ENCODE measurements around the gene LILRB4. TPM values are rescaled to one million over a fixed set of nuclear protein-coding genes. Genes with fewer than 3 reads are reported as not detected.

LILRB4 gene
- total and polyA plus RNA-seq, 2 experiments from 2014 or later: not detected

DNA sequence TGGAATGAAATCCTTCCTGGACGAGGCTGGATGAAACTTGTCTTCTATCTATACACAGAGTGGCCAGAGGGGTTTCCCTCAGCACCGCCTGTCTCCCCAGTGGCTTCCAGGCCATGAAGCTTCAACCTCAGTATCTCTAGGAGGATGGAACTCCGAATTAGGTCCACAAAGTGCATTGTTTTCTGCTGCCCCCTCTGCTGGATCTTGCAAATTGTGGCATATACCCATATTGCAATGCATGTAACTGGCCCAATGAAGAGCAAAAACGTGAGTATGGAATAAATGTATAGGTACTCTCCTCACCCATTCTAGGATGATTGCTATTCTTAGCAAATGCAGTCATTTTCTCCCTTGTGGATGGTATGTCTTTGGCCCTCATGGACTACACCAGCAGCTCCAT, 14.7 kb upstream of the LILRB4 start:
- TF ChIP-seq EZH2 (IDR thresholded peaks at IDR 0.05; ENCODE audit: low read depth, unreplicated experiment) (no peak), ZNF462 (CRISPR knock-in tag; IDR thresholded peaks at IDR 0.05) (no peak), STAT1 (IDR thresholded peaks at IDR 0.05; ENCODE audit: unreplicated experiment) (no peak), NANOG (IDR thresholded peaks at IDR 0.05; ENCODE audit: borderline replicate concordance) (no peak), JUNB (IDR thresholded peaks at IDR 0.05; ENCODE audit: unreplicated experiment) (no peak), ZNF114 (CRISPR knock-in tag; IDR thresholded peaks at IDR 0.05) (no peak), EZH2phosphoT487 (IDR thresholded peaks at IDR 0.05; ENCODE audit: unreplicated experiment) (no peak), CREB1 (CRISPR knock-in tag; IDR thresholded peaks at IDR 0.05; ENCODE audit: low read depth) (no peak), POLR2AphosphoS5 (IDR thresholded peaks at IDR 0.05; ENCODE audit: low read depth) (no peak), ZNF331 (CRISPR knock-in tag; IDR thresholded peaks at IDR 0.05; ENCODE audit: low read depth) (no peak)
- TF ChIP-seq, protein P1, sequence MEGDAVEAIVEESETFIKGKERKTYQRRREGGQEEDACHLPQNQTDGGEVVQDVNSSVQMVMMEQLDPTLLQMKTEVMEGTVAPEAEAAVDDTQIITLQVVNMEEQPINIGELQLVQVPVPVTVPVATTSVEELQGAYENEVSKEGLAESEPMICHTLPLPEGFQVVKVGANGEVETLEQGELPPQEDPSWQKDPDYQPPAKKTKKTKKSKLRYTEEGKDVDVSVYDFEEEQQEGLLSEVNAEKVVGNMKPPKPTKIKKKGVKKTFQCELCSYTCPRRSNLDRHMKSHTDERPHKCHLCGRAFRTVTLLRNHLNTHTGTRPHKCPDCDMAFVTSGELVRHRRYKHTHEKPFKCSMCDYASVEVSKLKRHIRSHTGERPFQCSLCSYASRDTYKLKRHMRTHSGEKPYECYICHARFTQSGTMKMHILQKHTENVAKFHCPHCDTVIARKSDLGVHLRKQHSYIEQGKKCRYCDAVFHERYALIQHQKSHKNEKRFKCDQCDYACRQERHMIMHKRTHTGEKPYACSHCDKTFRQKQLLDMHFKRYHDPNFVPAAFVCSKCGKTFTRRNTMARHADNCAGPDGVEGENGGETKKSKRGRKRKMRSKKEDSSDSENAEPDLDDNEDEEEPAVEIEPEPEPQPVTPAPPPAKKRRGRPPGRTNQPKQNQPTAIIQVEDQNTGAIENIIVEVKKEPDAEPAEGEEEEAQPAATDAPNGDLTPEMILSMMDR (conservative IDR thresholded peaks at IDR 0.05; ENCODE audit: low read depth in 2 of 2): no peak
- TF ChIP-seq, protein P2, sequence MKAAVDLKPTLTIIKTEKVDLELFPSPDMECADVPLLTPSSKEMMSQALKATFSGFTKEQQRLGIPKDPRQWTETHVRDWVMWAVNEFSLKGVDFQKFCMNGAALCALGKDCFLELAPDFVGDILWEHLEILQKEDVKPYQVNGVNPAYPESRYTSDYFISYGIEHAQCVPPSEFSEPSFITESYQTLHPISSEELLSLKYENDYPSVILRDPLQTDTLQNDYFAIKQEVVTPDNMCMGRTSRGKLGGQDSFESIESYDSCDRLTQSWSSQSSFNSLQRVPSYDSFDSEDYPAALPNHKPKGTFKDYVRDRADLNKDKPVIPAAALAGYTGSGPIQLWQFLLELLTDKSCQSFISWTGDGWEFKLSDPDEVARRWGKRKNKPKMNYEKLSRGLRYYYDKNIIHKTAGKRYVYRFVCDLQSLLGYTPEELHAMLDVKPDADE (IDR thresholded peaks at IDR 0.05): no peak
- TF ChIP-seq, protein P3, sequence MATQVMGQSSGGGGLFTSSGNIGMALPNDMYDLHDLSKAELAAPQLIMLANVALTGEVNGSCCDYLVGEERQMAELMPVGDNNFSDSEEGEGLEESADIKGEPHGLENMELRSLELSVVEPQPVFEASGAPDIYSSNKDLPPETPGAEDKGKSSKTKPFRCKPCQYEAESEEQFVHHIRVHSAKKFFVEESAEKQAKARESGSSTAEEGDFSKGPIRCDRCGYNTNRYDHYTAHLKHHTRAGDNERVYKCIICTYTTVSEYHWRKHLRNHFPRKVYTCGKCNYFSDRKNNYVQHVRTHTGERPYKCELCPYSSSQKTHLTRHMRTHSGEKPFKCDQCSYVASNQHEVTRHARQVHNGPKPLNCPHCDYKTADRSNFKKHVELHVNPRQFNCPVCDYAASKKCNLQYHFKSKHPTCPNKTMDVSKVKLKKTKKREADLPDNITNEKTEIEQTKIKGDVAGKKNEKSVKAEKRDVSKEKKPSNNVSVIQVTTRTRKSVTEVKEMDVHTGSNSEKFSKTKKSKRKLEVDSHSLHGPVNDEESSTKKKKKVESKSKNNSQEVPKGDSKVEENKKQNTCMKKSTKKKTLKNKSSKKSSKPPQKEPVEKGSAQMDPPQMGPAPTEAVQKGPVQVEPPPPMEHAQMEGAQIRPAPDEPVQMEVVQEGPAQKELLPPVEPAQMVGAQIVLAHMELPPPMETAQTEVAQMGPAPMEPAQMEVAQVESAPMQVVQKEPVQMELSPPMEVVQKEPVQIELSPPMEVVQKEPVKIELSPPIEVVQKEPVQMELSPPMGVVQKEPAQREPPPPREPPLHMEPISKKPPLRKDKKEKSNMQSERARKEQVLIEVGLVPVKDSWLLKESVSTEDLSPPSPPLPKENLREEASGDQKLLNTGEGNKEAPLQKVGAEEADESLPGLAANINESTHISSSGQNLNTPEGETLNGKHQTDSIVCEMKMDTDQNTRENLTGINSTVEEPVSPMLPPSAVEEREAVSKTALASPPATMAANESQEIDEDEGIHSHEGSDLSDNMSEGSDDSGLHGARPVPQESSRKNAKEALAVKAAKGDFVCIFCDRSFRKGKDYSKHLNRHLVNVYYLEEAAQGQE (IDR thresholded peaks at IDR 0.05; ENCODE audit: unreplicated experiment): no peak
- Mint-ChIP-seq H3K27ac (no peak overlapping the region), H3K36me3 (ENCODE audit: low read depth) (peaks cover 24% of the 10 kb centered on the region; the same call in 2 of the 3 replicates), H3K4me1 (no peaks in the 10 kb centered on the region), H3K4me3 (no peak overlapping the region), H3K27me3 (ENCODE audit: insufficient read depth, low read depth, poor library complexity) (peaks cover 2% of the 10 kb centered on the region), H3K9me3 (peaks cover 92% of the 10 kb centered on the region)
- DNase-seq (ENCODE audit: low spot score): no peak
- no peaks in the 10 kb centered on the region for H3F3A ChIP-seq (replicated peaks; ENCODE audit: low read depth)
- H3K4me2 ChIP-seq: no peak overlapping the region
- no peak overlapping the region for H2AFZ ChIP-seq
- no peaks in the 10 kb centered on the region for H3K27me3 ChIP-seq (ENCODE audit: insufficient read depth)
- H3K79me2 ChIP-seq (replicated peaks; ENCODE audit: insufficient read depth): no peaks in the 10 kb centered on the region
- no peak for ATAC-seq
- no peak overlapping the region for H3K4me3 ChIP-seq
- H3K27ac ChIP-seq (ENCODE audit: low read depth): no peak overlapping the region
- H3K36me3 ChIP-seq (ENCODE audit: insufficient read depth): no peaks in the 10 kb centered on the region
- no peaks in the 10 kb centered on the region for H3K4me1 ChIP-seq (ENCODE audit: insufficient read depth)
- no peaks in the 10 kb centered on the region for H3K9me2 ChIP-seq (ENCODE audit: insufficient read depth)
- H4K20me1 ChIP-seq (replicated peaks; ENCODE audit: insufficient read depth): no peaks in the 10 kb centered on the region; the same call in 1 of the 2 replicates
